Panc1 (cell line): ENCODE results near the gene IVD.

Experiments used
- CTCF ChIP-seq: fragments of 450-650 bp; IDR thresholded peaks from 2 replicates; pipeline ENCODE4 v1.5.1; 2017; ENCODE audit warnings: mild to moderate bottlenecking
- REST ChIP-seq, 2 experiments: IDR thresholded peaks; 2 replicates each; pipeline ENCODE4 v1.6.1; 2011 to 2012; ENCODE audit warnings: low read depth in 2 of 2, control low read depth in 1 of 2, low read length in 1 of 2, mild to moderate bottlenecking in 1 of 2, moderate library complexity in 1 of 2; ENCODE audit not compliant: insufficient read depth in 1 of 2
- SIN3A ChIP-seq: IDR thresholded peaks from 2 replicates; pipeline ENCODE4 v1.6.1; 2012; ENCODE audit warnings: low read depth, mild to moderate bottlenecking, low read length, moderate library complexity, borderline replicate concordance; ENCODE audit not compliant: insufficient read depth
- TCF7L2 ChIP-seq: IDR thresholded peaks from 2 replicates; pipeline ENCODE4 v1.6.1; 2011; ENCODE audit warnings: mild to moderate bottlenecking, low read depth, low read length, inconsistent platforms

- no peak for TF ChIP-seq CTCF
- no peak for TF ChIP-seq REST (IDR thresholded peaks at IDR 0.05; ENCODE audit: insufficient read depth in 1 of 2, low read depth in 2 of 2, low read length in 1 of 2)
- no peak for TF ChIP-seq TCF7L2
- TF ChIP-seq SIN3A, result no peak
These were observed 48.3 kb upstream of the IVD start for GRCh38 chr15:40357246-40357645.
